Measurements from ENCODE around the gene TEX44. TPM values are rescaled to one million over a fixed set of nuclear protein-coding genes. Genes with fewer than 3 reads are reported as not detected.
A peak's percentile ranks its signal among the peaks of the same experiment; 100 is the strongest.
"Not testable (repeated sequence)": the region's sequence is repeated elsewhere in the genome, so short reads cannot be mapped to it uniquely, and the experiment has no call there.

Gene TEX44
- total and polyA plus RNA-seq, 7 experiments from 2014 or later: not detected

- Histone ChIP-seq H3K27me3 (ENCODE audit: control insufficient read depth in 2 of 2, insufficient read depth in 2 of 2, low read length in 2 of 2) (no peaks in the 10 kb centered on the region), H3K27ac (ENCODE audit: low read depth, low read length) (no peak overlapping the region), H3K9me3 (ENCODE audit: control insufficient read depth in 2 of 3, low read length in 3 of 3) (peaks cover 0 to 8% (median 0%) of the 10 kb centered on the region in 3 experiments), H3K4me3 (ENCODE audit: low read length) (no peak overlapping the region), H3K4me1 (ENCODE audit: control insufficient read depth in 2 of 2, insufficient read depth in 2 of 2, low read length in 2 of 2) (peaks cover 15 to 18% of the 10 kb centered on the region in 2 donors), H3K36me3 (ENCODE audit: control insufficient read depth in 2 of 3, insufficient read depth in 3 of 3, low read length in 3 of 3) (no peaks in the 10 kb centered on the region)
- H3K9me3 Mint-ChIP-seq: peaks cover 0 to 30% (median 14%) of the 10 kb centered on the region in 11 donors
- no peak overlapping the region for H3K4me3 Mint-ChIP-seq
- DNase-seq (no peak), ATAC-seq (no peak)
- peaks cover 16 to 49% (median 23%) of the 10 kb centered on the region in 7 donors for H3K4me1 Mint-ChIP-seq
- intact Hi-C loops (cut with micrococcal nuclease): no loop called here
- ChIA-PET POLR2A (no interaction called here), CTCF (interaction anchor here (0.8 kb wide), 1 partner anchor 1501 kb away, joined by 9 read pairs; no protein-coding TSS in a partner anchor)
- H3K36me3 Mint-ChIP-seq: peaks cover 0 to 40% (median 16%) of the 10 kb centered on the region in 5 donors
- peak overlapping the region in 1 of 9 donors; percentile 50 for H3K27ac Mint-ChIP-seq
- H3K27me3 Mint-ChIP-seq: peaks cover 0 to 10% (median 0%) of the 10 kb centered on the region in 5 donors
These were observed 43.0 kb upstream of the TEX44 start for GRCh38 chr2:231549446-231550239.

GRCh38 chr2:231552752-231553151 lies 39.9 kb upstream of the TEX44 start:
- Mint-ChIP-seq H3K9me3 (peaks cover 0 to 26% (median 13%) of the 10 kb centered on the region in 11 donors), H3K36me3 (peaks cover 0 to 32% (median 12%) of the 10 kb centered on the region in 5 donors), H3K27ac (no peak overlapping the region), H3K4me3 (no peak overlapping the region), H3K27me3 (peaks cover 0 to 10% (median 0%) of the 10 kb centered on the region in 5 donors), H3K4me1 (peaks cover 0 to 47% (median 10%) of the 10 kb centered on the region in 7 donors)
- no peak overlapping the region for H3K27ac ChIP-seq (ENCODE audit: low read depth, low read length)
- intact Hi-C loops (cut with micrococcal nuclease): no loop called here
- ATAC-seq (no peak), DNase-seq (no peak)
- no peaks in the 10 kb centered on the region for H3K27me3 ChIP-seq (ENCODE audit: control insufficient read depth in 2 of 2, insufficient read depth in 2 of 2, low read length in 2 of 2)
- CTCF ChIA-PET: interaction anchor here (0.7 to 1.1 kb wide), 3 partner anchors 31 to 247 kb away, joined by 4 to 5 read pairs (median 4); no protein-coding TSS in a partner anchor
- no peak overlapping the region for H3K4me3 ChIP-seq (ENCODE audit: low read length)
- H3K4me1 ChIP-seq (ENCODE audit: control insufficient read depth in 2 of 2, insufficient read depth in 2 of 2, low read length in 2 of 2): peaks cover 0 to 4% of the 10 kb centered on the region in 2 donors
- peaks cover 0 to 8% (median 0%) of the 10 kb centered on the region in 3 experiments for H3K9me3 ChIP-seq (ENCODE audit: control insufficient read depth in 2 of 3, low read length in 3 of 3)
- POLR2A ChIA-PET: interaction anchor here (0.7 kb wide), 1 partner anchor 1500 kb away, joined by 4 read pairs; no protein-coding TSS in a partner anchor
- H3K36me3 ChIP-seq (ENCODE audit: control insufficient read depth in 2 of 3, insufficient read depth in 3 of 3, low read length in 3 of 3): no peaks in the 10 kb centered on the region

- Mint-ChIP-seq H3K27me3 (peaks cover 0 to 4% (median 0%) of the 10 kb centered on the region in 5 donors), H3K4me3 (peak overlapping the region in 5 of 10 donors; percentile 23 to 76 (median 68)), H3K36me3 (peaks cover 0 to 28% (median 12%) of the 10 kb centered on the region in 5 donors), H3K4me1 (peaks cover 0 to 39% (median 9%) of the 10 kb centered on the region in 7 donors), H3K9me3 (peaks cover 0 to 26% (median 13%) of the 10 kb centered on the region in 11 donors), H3K27ac (peak overlapping the region in 4 of 9 donors; percentile 39 to 78 (median 66))
- ATAC-seq (peak; percentile 38), DNase-seq (no peak)
- ChIA-PET POLR2A (no interaction called here), CTCF (interaction anchor here (0.5 kb wide), 1 partner anchor 1394 kb away, joined by 3 read pairs; no protein-coding TSS in a partner anchor)
- peaks cover 0 to 8% (median 0%) of the 10 kb centered on the region in 3 experiments for H3K9me3 ChIP-seq (ENCODE audit: control insufficient read depth in 2 of 3, low read length in 3 of 3)
- no peaks in the 10 kb centered on the region for H3K27me3 ChIP-seq (ENCODE audit: control insufficient read depth in 2 of 2, insufficient read depth in 2 of 2, low read length in 2 of 2)
- H3K27ac ChIP-seq (ENCODE audit: low read depth, low read length): no peak overlapping the region
- intact Hi-C loops (cut with micrococcal nuclease): no loop called here
- no peaks in the 10 kb centered on the region for H3K36me3 ChIP-seq (ENCODE audit: control insufficient read depth in 2 of 3, insufficient read depth in 3 of 3, low read length in 3 of 3)
- no peak overlapping the region for H3K4me3 ChIP-seq (ENCODE audit: low read length)
- H3K4me1 ChIP-seq (ENCODE audit: control insufficient read depth in 2 of 2, insufficient read depth in 2 of 2, low read length in 2 of 2): peaks cover 0 to 5% of the 10 kb centered on the region in 2 donors
These were observed 38.3 kb upstream of the TEX44 start for GRCh38 chr2:231554327-231554726.

GRCh38 chr2:231554748-231555545 lies 37.7 kb upstream of the TEX44 start:
- Histone ChIP-seq H3K9me3 (ENCODE audit: control insufficient read depth in 2 of 3, low read length in 3 of 3) (peaks cover 0 to 8% (median 0%) of the 10 kb centered on the region in 3 experiments), H3K27ac (ENCODE audit: low read depth, low read length) (no peak overlapping the region), H3K4me3 (ENCODE audit: low read length) (peak overlapping the region; percentile 30), H3K4me1 (ENCODE audit: control insufficient read depth in 2 of 2, insufficient read depth in 2 of 2, low read length in 2 of 2) (peaks cover 0 to 5% of the 10 kb centered on the region in 2 donors), H3K27me3 (ENCODE audit: control insufficient read depth in 2 of 2, insufficient read depth in 2 of 2, low read length in 2 of 2) (no peaks in the 10 kb centered on the region), H3K36me3 (ENCODE audit: control insufficient read depth in 2 of 3, insufficient read depth in 3 of 3, low read length in 3 of 3) (no peaks in the 10 kb centered on the region)
- intact Hi-C loops (cut with micrococcal nuclease): loop anchor here in 1 of 2 donors (5.0 kb wide), 1 partner anchor 93 kb away; the partner anchor contains the start of gene NCL
- POLR2A ChIA-PET: no interaction called here
- ATAC-seq (peak; percentile 55), DNase-seq (no peak)
- peak overlapping the region in 4 of 10 donors; percentile 23 to 76 (median 69) for H3K4me3 Mint-ChIP-seq
- peak overlapping the region in 5 of 9 donors; percentile 39 to 78 (median 64) for H3K27ac Mint-ChIP-seq
- CTCF ChIA-PET: interaction anchor here (0.5 to 2.1 kb wide), 4 partner anchors 38 to 1395 kb away, joined by 3 to 7 read pairs (median 4); no protein-coding TSS in a partner anchor
- peaks cover 0 to 26% (median 12%) of the 10 kb centered on the region in 5 donors for H3K36me3 Mint-ChIP-seq
- peaks cover 0 to 34% (median 9%) of the 10 kb centered on the region in 7 donors for H3K4me1 Mint-ChIP-seq
- H3K27me3 Mint-ChIP-seq: peaks cover 0 to 4% (median 0%) of the 10 kb centered on the region in 5 donors
- H3K9me3 Mint-ChIP-seq: peaks cover 0 to 26% (median 13%) of the 10 kb centered on the region in 11 donors

GRCh38 chr2:231556496-231556895 lies 36.2 kb upstream of the TEX44 start:
- peaks cover 0 to 19% (median 11%) of the 10 kb centered on the region in 11 donors for H3K9me3 Mint-ChIP-seq
- H3K27ac Mint-ChIP-seq; H3K4me3 ChIP-seq (ENCODE audit: low read length); H3K27me3 Mint-ChIP-seq; H3K4me3 Mint-ChIP-seq; H3K27me3 ChIP-seq (ENCODE audit: control insufficient read depth in 2 of 2, insufficient read depth in 2 of 2, low read length in 2 of 2); DNase-seq; ATAC-seq; H3K27ac ChIP-seq (ENCODE audit: low read depth, low read length); POLR2A ChIA-PET; H3K9me3 ChIP-seq (ENCODE audit: control insufficient read depth in 2 of 3, low read length in 3 of 3); H3K4me1 ChIP-seq (ENCODE audit: control insufficient read depth in 2 of 2, insufficient read depth in 2 of 2, low read length in 2 of 2); H3K36me3 ChIP-seq (ENCODE audit: control insufficient read depth in 2 of 3, insufficient read depth in 3 of 3, low read length in 3 of 3): not testable (repeated sequence)
- intact Hi-C loops (cut with micrococcal nuclease): loop anchor here in 1 of 2 donors (5.0 kb wide), 1 partner anchor 94 kb away; the partner anchor contains the start of gene NCL
- H3K4me1 Mint-ChIP-seq: peaks cover 0 to 33% (median 9%) of the 10 kb centered on the region in 7 donors
- CTCF ChIA-PET: interaction anchor here (0.6 to 2.1 kb wide), 6 partner anchors 14 to 1237 kb away, joined by 3 to 9 read pairs (median 5); partner anchors contain the start of gene NMUR1
- H3K36me3 Mint-ChIP-seq: peaks cover 0 to 21% (median 12%) of the 10 kb centered on the region in 5 donors

GRCh38 chr2:231556981-231557380 lies 35.7 kb upstream of the TEX44 start:
- Mint-ChIP-seq H3K27me3 (peaks cover 0 to 4% (median 0%) of the 10 kb centered on the region in 5 donors), H3K36me3 (peaks cover 0 to 20% (median 12%) of the 10 kb centered on the region in 5 donors), H3K27ac (no peak overlapping the region), H3K9me3 (peaks cover 0 to 19% (median 11%) of the 10 kb centered on the region in 11 donors), H3K4me1 (peaks cover 0 to 33% (median 9%) of the 10 kb centered on the region in 7 donors), H3K4me3 (no peak overlapping the region)
- Histone ChIP-seq H3K36me3 (ENCODE audit: control insufficient read depth in 2 of 3, insufficient read depth in 3 of 3, low read length in 3 of 3) (no peaks in the 10 kb centered on the region), H3K27me3 (ENCODE audit: control insufficient read depth in 2 of 2, insufficient read depth in 2 of 2, low read length in 2 of 2) (no peaks in the 10 kb centered on the region), H3K27ac (ENCODE audit: low read depth, low read length) (no peak overlapping the region), H3K4me3 (ENCODE audit: low read length) (no peak overlapping the region), H3K9me3 (ENCODE audit: control insufficient read depth in 2 of 3, low read length in 3 of 3) (peaks cover 0 to 8% (median 0%) of the 10 kb centered on the region in 3 experiments), H3K4me1 (ENCODE audit: control insufficient read depth in 2 of 2, insufficient read depth in 2 of 2, low read length in 2 of 2) (peaks cover 0 to 5% of the 10 kb centered on the region in 2 donors)
- ChIA-PET CTCF (interaction anchor here (0.9 to 2.1 kb wide), 5 partner anchors 12 to 76 kb away, joined by 3 to 9 read pairs (median 5); partner anchors contain the start of gene NMUR1), POLR2A (no interaction called here)
- no peak for DNase-seq
- intact Hi-C loops (cut with micrococcal nuclease): loop anchor here (1.0 to 5.0 kb wide), 2 partner anchors 12 to 95 kb away; partner anchors contain the start of gene NCL (in 1 of the 2)
- ATAC-seq: no peak

All from naive thymus-derived CD4-positive, alpha-beta T cell (primary cell).